HTR-8/SVneo (cell line): Measurements from ENCODE around the gene CA7.
A peak's percentile ranks its signal among the peaks of the same experiment; 100 is the strongest.

ENCODE experiments used
- DNase-seq: peaks from one replicate; pipeline ENCODE4 v3.0.0; 2011; ENCODE audit warnings: low spot score, mixed read lengths; ENCODE audit not compliant: insufficient read length
- FAIRE-seq: peaks from 2 replicates; lab custom pipeline; 2011; peaks lifted over from hg19 to GRCh38; lab: Jason Lieb, UNC

Gene CA7

GRCh38 chr16:66871840-66872239 is 27.6 kb downstream of the CA7 start:
- DNase-seq: no peak
- no peak for FAIRE-seq

- FAIRE-seq (no peak), DNase-seq (no peak)
These were observed 28.3 kb downstream of the CA7 start for GRCh38 chr16:66872559-66872942.

DNA sequence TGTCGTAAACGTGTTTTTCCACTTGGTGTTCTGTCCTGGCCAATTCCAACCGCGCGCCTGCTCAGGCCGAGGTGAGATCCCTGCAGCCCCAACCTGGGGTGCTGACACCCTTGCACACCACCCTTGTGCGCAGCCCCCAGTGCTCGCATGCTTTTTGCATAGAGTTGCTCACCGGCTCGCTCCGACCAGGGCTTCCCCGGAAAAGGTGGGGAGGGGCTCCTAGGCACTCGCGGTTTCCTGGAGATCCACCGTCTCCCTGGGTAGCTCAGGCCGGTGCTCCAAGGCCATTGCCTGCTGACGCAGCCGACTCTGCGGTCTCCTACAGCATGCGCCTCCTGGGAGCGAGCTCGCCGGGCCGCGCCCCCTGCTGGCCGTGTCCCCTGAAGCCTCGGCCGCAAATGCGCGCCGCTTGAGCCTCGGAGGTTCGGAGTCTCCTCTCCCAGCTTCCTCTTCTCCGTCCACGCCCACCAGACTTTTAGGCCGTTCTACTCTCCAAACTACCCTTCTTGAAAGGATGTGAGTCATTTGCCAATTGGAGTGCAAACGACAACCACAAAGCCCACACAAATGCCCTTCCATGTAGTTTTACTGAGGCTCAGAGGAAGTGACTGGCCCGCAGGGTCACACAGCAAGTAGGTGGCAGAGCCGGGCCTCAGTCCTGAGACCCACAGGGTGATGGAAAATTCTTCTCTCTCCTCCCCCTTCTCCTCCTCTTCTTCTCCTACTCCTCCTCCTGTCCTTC is 28.9 kb downstream of the CA7 start:
- peak; percentile 90 for DNase-seq

GRCh38 chr16:66873685-66874055 is 29.5 kb downstream of the CA7 start:
- DNase-seq (no peak), FAIRE-seq (no peak)

More for the DNA sequence above, 28.9 kb downstream of the CA7 start:
- peak; percentile 97 for FAIRE-seq

DNA sequence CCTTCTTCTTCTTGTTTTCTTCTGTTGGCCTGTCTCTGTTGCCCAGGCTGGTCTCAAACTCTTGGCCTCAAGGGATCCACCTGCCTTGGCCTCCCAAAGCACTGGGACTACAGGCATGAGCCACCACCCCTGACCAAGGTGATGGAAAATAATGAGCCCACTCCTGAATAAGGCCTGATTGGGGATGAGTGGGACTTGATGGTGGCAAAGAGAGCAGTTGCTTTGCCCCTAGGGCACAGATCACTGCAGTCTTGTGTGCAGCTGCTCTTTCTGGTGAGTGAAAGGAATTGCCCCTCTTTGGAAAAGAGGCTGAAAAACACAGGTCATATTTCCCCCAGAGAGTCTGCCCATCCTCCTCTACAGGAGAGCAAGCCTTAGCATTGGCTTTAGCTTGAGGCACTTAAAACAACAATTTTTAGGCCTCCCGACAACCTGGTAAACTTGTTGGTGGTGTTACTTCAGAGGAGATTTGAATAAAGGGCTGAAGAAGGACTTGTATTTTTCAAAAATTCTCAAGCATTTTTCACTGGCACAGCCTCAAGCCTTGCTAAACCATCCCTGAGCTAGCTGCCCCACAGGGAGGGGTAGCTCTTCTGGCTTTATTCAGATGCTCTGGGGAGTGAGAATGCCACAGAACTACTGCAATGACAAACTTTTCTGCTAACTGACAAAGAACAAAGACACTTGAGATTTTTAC is 30.0 kb downstream of the CA7 start:
- FAIRE-seq: no peak
- no peak for DNase-seq

DNA sequence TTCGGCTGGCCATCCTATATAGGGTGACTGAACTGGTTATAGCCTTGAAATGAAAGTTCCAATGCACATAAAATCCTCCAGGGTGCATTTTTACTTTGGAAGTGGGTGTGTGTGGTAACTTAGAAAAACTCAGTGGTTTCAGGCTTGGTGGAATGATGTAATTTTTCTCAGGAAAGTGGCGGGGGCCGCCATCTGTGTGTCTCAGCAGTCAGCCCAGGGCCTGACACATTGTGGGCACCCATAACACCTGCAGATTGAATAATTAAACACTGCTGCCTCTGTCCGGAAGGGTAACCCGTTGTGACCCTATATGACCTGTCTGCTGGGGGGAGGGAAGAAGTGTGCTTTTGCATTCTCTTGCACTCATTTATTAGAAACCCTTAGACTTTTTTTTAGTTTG is 33.9 kb downstream of the CA7 start:
- no peak for FAIRE-seq
- DNase-seq: no peak

GRCh38 chr16:66880288-66881013 is 36.2 kb downstream of the CA7 start, which contains the start of gene PDP2:
TSS of gene PDP2 (plus strand) at chr16:66880515. CDS start at chr16:66884285, 3,770 bp downstream.
- FAIRE-seq (peak; percentile 83), DNase-seq (peak; percentile 98)

GRCh38 chr16:66881014-66881417 is 36.8 kb downstream of the CA7 start:
- no peak for DNase-seq

DNA sequence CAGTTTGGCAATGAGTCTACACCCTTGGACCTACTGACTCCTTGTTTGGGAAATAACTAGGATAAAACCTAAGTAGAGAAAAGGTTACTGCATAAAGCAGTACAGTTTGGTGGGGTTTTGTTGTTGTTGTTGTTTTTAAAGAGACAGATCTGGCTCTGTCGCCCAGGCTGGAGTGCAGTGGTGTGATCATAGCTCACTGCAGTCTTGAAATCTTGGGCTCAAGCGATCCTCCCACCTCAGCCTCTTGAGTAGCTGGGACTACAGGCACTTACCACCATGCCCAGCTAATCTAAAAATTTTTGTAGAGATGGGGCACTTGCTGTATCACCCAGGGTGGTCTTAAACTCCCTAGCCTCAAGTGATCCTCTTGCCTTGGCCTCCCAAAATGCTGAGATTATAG is 37.3 kb downstream of the CA7 start:
- DNase-seq: no peak
- no peak for FAIRE-seq

More at GRCh38 chr16:66881014-66881417, 36.8 kb downstream of the CA7 start:
- FAIRE-seq: no peak

- FAIRE-seq: no peak
- no peak for DNase-seq
These were observed 37.8 kb downstream of the CA7 start for GRCh38 chr16:66881964-66882508.

- DNase-seq (no peak), FAIRE-seq (no peak)
These were observed 38.5 kb downstream of the CA7 start for GRCh38 chr16:66882702-66883101.

DNA sequence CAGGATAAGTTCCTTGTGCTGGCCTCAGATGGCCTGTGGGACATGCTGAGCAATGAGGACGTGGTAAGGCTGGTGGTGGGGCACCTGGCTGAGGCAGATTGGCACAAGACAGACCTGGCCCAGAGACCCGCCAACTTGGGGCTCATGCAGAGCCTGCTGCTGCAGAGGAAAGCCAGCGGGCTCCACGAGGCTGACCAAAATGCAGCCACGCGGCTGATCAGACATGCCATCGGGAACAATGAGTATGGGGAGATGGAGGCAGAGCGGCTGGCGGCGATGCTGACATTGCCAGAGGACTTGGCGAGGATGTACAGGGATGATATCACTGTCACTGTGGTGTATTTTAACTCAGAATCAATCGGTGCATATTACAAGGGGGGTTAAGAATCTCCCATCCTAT is 41.3 kb downstream of the CA7 start:
- FAIRE-seq (no peak), DNase-seq (no peak)

DNA sequence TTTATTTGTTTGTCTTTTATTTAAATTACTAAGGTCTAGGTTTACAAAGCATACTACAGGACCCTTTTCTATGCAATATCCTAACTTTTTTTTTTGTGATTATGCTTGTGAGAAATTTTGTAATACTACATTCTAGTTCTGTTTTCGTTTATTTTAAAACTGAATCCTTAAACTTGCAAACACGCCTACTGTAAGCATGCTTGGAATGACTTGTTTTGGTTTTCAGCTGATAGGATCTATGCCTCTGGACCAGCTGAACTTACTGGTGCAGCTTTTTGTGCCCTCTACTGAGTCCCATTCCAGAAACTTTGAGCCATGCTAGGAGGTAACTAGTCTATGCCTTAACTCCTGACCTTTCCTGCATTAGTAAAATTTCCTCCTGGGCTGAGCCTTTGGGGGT is 42.1 kb downstream of the CA7 start:
- DNase-seq (no peak), FAIRE-seq (no peak)

DNA sequence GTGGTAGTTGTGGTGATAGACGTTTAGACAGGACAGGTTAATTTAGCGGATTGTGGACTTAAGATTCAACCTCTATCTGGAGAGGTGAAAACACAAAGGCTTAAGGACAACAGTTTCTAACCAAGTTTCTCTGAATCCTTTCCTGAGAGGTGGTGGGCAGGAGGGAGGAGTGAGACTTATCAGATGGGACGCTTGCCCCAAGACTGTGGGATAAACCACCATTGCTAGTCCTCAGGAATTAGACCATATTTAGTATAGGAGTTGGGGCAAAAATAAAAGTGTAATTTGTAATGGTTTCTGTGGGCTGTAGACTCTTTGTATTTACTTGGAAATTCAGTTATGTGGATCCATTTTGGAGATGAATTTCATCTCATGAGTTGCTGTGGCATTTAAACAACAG is 42.7 kb downstream of the CA7 start:
- FAIRE-seq: no peak
- DNase-seq: no peak

GRCh38 chr16:66888647-66889615 is 44.7 kb downstream of the CA7 start:
- DNase-seq: no peak
- FAIRE-seq: no peak

GRCh38 chr16:66889622-66890021 is 45.4 kb downstream of the CA7 start:
- FAIRE-seq (no peak), DNase-seq (no peak)

DNA sequence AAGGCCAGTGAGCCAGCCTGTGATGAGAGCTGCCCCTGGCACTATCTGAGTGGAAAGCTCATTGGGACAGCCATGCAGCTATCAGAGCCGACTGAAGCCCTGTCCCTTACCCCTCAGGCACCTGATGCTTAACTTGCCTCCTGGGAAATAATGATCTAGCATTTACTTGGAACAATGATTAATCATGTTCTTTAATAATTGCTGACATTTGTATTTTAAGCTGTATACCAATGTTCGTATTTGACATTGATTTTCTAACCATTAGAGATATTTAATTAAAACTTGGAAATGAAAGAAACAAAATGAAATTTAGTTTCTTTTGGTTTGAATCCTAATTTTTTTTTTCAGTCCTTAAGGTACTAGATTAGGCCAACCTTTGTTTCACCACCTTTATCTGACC is 46.6 kb downstream of the CA7 start:
- FAIRE-seq (no peak), DNase-seq (no peak)

- no peak for DNase-seq
- FAIRE-seq: no peak
These were observed 47.1 kb downstream of the CA7 start for GRCh38 chr16:66891360-66891759.

GRCh38 chr16:66891797-66892196 is 47.6 kb downstream of the CA7 start:
- DNase-seq (no peak), FAIRE-seq (no peak)

GRCh38 chr16:66894055-66894454 is 49.8 kb downstream of the CA7 start:
- DNase-seq (no peak), FAIRE-seq (no peak)
